ENCODE results near the gene ZNF287. TPM values are rescaled to one million over a fixed set of nuclear protein-coding genes. Genes with fewer than 3 reads are reported as not detected.

The ZNF287 gene
- total and polyA plus RNA-seq, 9 of the 15 experiments (the other 6 are each of a cell fraction or from before 2014, with no cell fraction given), result 0.01 to 0.27 (median 0.18) TPM; not detected in 2

- TF ChIP-seq RFX5 (IDR thresholded peaks at IDR 0.05; ENCODE audit: low read depth, low read length), result no peak
These were observed 52.4 kb downstream of the ZNF287 start (continued) for GRCh38 chr17:16516594-16517051.

GRCh38 chr17:16515933-16516332, 53.1 kb downstream of the ZNF287 start:
- peak overlapping the region; percentile 59 for H2AFZ ChIP-seq (ENCODE audit: low read depth, low read length)
- no peak for ATAC-seq
- H4K20me1 ChIP-seq (replicated peaks; ENCODE audit: control insufficient read depth, insufficient read depth, low read length), result no peaks in the 10 kb centered on the region
- no TSS peak for BruUV-seq (replicated peaks)
- no peak overlapping the region for H3K9ac ChIP-seq (ENCODE audit: insufficient read depth in 1 of 2, low read depth in 2 of 2, low read length in 2 of 2)
- H3K79me2 ChIP-seq (ENCODE audit: control insufficient read depth, insufficient read depth, low read length), result no peaks in the 10 kb centered on the region
- H3K27ac ChIP-seq (ENCODE audit: extremely low read depth, low read depth, low read length), result peak overlapping the region; percentile 40; the same call in 1 of the 3 replicates
- intact Hi-C loops (cut with micrococcal nuclease), result no loop called here
- in situ Hi-C loops (cut with MboI), result no loop called here
- no peaks in the 10 kb centered on the region for H3K36me3 ChIP-seq (ENCODE audit: control insufficient read depth, insufficient read depth, low read length)
- no peaks in the 10 kb centered on the region for H3K9me3 ChIP-seq (replicated peaks; ENCODE audit: control insufficient read depth, insufficient read depth, low read depth, low read length)
- 6% methylated on average over 3 of the region's 4 CpGs for WGBS (ENCODE audit: insufficient coverage, low coverage, missing lambda C conversion rate)
- DNase-seq (ENCODE audit: extremely low read depth in 1 of 4, low spot score in 3 of 4), result no peak
- no peak for FAIRE-seq
- peak overlapping the region; percentile 50 for H3K4me2 ChIP-seq (ENCODE audit: insufficient read depth, low read length)
- H3K4me1 ChIP-seq (replicated peaks in 1 of 2; ENCODE audit: control insufficient read depth in 2 of 2, insufficient read depth in 2 of 2, low read length in 2 of 2), result peaks cover 0 to 8% of the 10 kb centered on the region in 2 experiments; a peak in 3 of 5 replicates
- POLR2A ChIA-PET, result no interaction called here
- CTCF ChIA-PET (ENCODE audit: low intra/inter-chr PET ratio), result no interaction called here
- TF ChIP-seq YY1 (IDR thresholded peaks at IDR 0.05; ENCODE audit: borderline replicate concordance in 1 of 3, control insufficient read depth in 1 of 3, extremely low read depth in 1 of 3, insufficient read depth in 3 of 3, insufficient read length in 1 of 3, insufficient replicate concordance in 2 of 3, low read depth in 1 of 3, low read length in 2 of 3), result no peak
- 0 out of 2 replicates have a peak, but pooled peaks have one; percentile 13 for TF ChIP-seq CBFA2T2 (conservative IDR thresholded peaks at IDR 0.05)
- no peak for TF ChIP-seq GABPB1 (CRISPR knock-in tag; IDR thresholded peaks at IDR 0.05)
- TF ChIP-seq RAD51 (IDR thresholded peaks at IDR 0.05; ENCODE audit: borderline replicate concordance, low read depth), result 0 out of 2 replicates have a peak, but pooled peaks have one; percentile 28
- peak; percentile 15; the same call in 1 of the 2 replicates for TF ChIP-seq TFE3 (CRISPR knock-in tag; IDR thresholded peaks at IDR 0.05)
- no peak for TF ChIP-seq EP300 (IDR thresholded peaks at IDR 0.05; ENCODE audit: low read length)
- peaks cover 0 to 23% of the 10 kb centered on the region in 2 experiments; a peak in 3 of 5 replicates for H3K27me3 ChIP-seq (ENCODE audit: control insufficient read depth in 2 of 2, insufficient read depth in 2 of 2, low read length in 2 of 2)
- no peak overlapping the region for H3K4me3 ChIP-seq
- no peaks in the 10 kb centered on the region for H3K9me1 ChIP-seq (ENCODE audit: control insufficient read depth, insufficient read depth, low read length)

Measured in K562 (cell line).